H9 (cell line): ENCODE measurements around the gene S100B. TPM values are rescaled to one million over a fixed set of nuclear protein-coding genes. Genes with fewer than 3 reads are reported as not detected.

Experiments
- DNase-seq: peaks from one replicate; pipeline ENCODE4 v3.0.0-alpha.2; 2017
- H2AFZ ChIP-seq: one replicate; pipeline ENCODE4 v1.6.1; 2013; ENCODE audit warnings: mild to moderate bottlenecking, low read length, control low read depth, moderate library complexity
- H2AK5ac ChIP-seq: 2 replicates; pipeline ENCODE4 v1.6.1; 2013; ENCODE audit warnings: low read length, control low read depth, mixed read lengths; ENCODE audit not compliant: insufficient read length
- H2BK120ac ChIP-seq: one replicate; pipeline ENCODE4 v1.6.1; 2013; ENCODE audit warnings: low read depth, mild to moderate bottlenecking, low read length, control low read depth, inconsistent platforms; ENCODE audit not compliant: poor library complexity, severe bottlenecking
- H2BK12ac ChIP-seq: 2 replicates; pipeline ENCODE4 v1.6.1; 2013; ENCODE audit warnings: low read length, control low read depth, mixed read lengths, low read depth; ENCODE audit not compliant: insufficient read length
- H2BK15ac ChIP-seq: 2 replicates; pipeline ENCODE4 v1.6.1; 2013; ENCODE audit warnings: low read depth, low read length, control low read depth
- H2BK20ac ChIP-seq: one replicate; pipeline ENCODE4 v1.6.1; 2013; ENCODE audit warnings: low read depth, mild to moderate bottlenecking, low read length, control low read depth, inconsistent platforms; ENCODE audit not compliant: poor library complexity, severe bottlenecking
- H2BK5ac ChIP-seq: 2 replicates; pipeline ENCODE4 v1.6.1; 2013; ENCODE audit warnings: low read length, control low read depth, mixed read lengths; ENCODE audit not compliant: insufficient read length
- H3K14ac ChIP-seq: 2 replicates; pipeline ENCODE4 v1.6.1; 2013; ENCODE audit warnings: low read length, control low read depth; ENCODE audit not compliant: insufficient read depth
- H3K18ac ChIP-seq: 2 replicates; pipeline ENCODE4 v1.6.1; 2013; ENCODE audit warnings: low read depth, mild to moderate bottlenecking, mixed read lengths, low read length, control low read depth; ENCODE audit not compliant: insufficient read length
- H3K23ac ChIP-seq: 2 replicates; pipeline ENCODE4 v1.6.1; 2013; ENCODE audit warnings: low read length, control low read depth, mixed read lengths, low read depth; ENCODE audit not compliant: insufficient read length
- H3K23me2 ChIP-seq: 2 replicates; pipeline ENCODE4 v1.6.1; 2013; ENCODE audit warnings: low read depth, mild to moderate bottlenecking, mixed read lengths, low read length, control low read depth; ENCODE audit not compliant: insufficient read length, poor library complexity, severe bottlenecking
- H3K27ac ChIP-seq: 2 replicates; pipeline ENCODE4 v1.5.1; 2013; ENCODE audit warnings: low read length, control low read depth, mixed read lengths, low read depth; ENCODE audit not compliant: insufficient read length
- H3K27me3 ChIP-seq: 2 replicates; pipeline ENCODE4 v1.6.1; 2013; ENCODE audit warnings: low read length, control low read depth, inconsistent platforms; ENCODE audit not compliant: insufficient read depth
- H3K4ac ChIP-seq: 2 replicates; pipeline ENCODE4 v1.6.1; 2013; ENCODE audit warnings: low read depth, mild to moderate bottlenecking, control low read depth, inconsistent platforms, low read length, moderate library complexity
- H3K4me1 ChIP-seq: 2 replicates; pipeline ENCODE4 v1.6.1; 2013; ENCODE audit warnings: low read length, control low read depth, inconsistent platforms; ENCODE audit not compliant: insufficient read depth
- H3K4me2 ChIP-seq: 2 replicates; pipeline ENCODE4 v1.6.1; 2013; ENCODE audit warnings: low read length, control low read depth, mixed read lengths; ENCODE audit not compliant: insufficient read length, insufficient read depth
- H3K56ac ChIP-seq: 2 replicates; pipeline ENCODE4 v1.6.1; 2013; ENCODE audit warnings: low read depth, mild to moderate bottlenecking, mixed read lengths, low read length, control low read depth; ENCODE audit not compliant: insufficient read length
- H3K79me1 ChIP-seq: 2 replicates; pipeline ENCODE4 v1.6.1; 2013; ENCODE audit warnings: low read depth, mild to moderate bottlenecking, moderate library complexity, low read length, control low read depth, inconsistent platforms; ENCODE audit not compliant: insufficient read depth, poor library complexity, severe bottlenecking
- H3K79me2 ChIP-seq: 2 replicates; pipeline ENCODE4 v1.6.1; 2013; ENCODE audit warnings: low read length, control low read depth, inconsistent platforms; ENCODE audit not compliant: insufficient read depth
- H3K9ac ChIP-seq: 2 replicates; pipeline ENCODE4 v1.6.1; 2013; ENCODE audit warnings: low read length, control low read depth, mixed read lengths; ENCODE audit not compliant: insufficient read length; ENCODE audit errors: extremely low read depth
- H3K9me3 ChIP-seq: one replicate; pipeline ENCODE4 v1.6.1; 2013; ENCODE audit warnings: low read depth, low read length, inconsistent platforms; ENCODE audit not compliant: control insufficient read depth
- H3T11ph ChIP-seq: one replicate; pipeline ENCODE4 v1.6.1; 2013; ENCODE audit warnings: mild to moderate bottlenecking, low read length, control low read depth, inconsistent platforms
- H4K20me1 ChIP-seq: one replicate; pipeline ENCODE4 v1.6.1; 2013; ENCODE audit not compliant: control insufficient read depth, insufficient read length, insufficient read depth
- H4K5ac ChIP-seq: 2 replicates; pipeline ENCODE4 v1.6.1; 2013; ENCODE audit warnings: low read depth, mild to moderate bottlenecking, mixed read lengths, low read length, control low read depth; ENCODE audit not compliant: insufficient read length
- H4K8ac ChIP-seq: replicated peaks from 2 replicates; pipeline ENCODE4 v1.6.1; 2013; ENCODE audit warnings: low read length, control low read depth, mixed read lengths, low read depth; ENCODE audit not compliant: insufficient read length
- H4K91ac ChIP-seq: 2 replicates; pipeline ENCODE4 v1.6.1; 2013; ENCODE audit warnings: low read depth, mild to moderate bottlenecking, moderate library complexity, mixed read lengths, low read length, control low read depth; ENCODE audit not compliant: insufficient read length
- H3K27ac Mint-ChIP-seq, 3 experiments: 2 replicates in 2 of 3; 3 replicates in 1 of 3; pipeline ENCODE4 v1.8.0; 2020 to 2021; ENCODE audit warnings: mixed read lengths in 3 of 3, mild to moderate bottlenecking in 1 of 3, moderate library complexity in 1 of 3
- H3K27me3 Mint-ChIP-seq: 2 replicates; pipeline ENCODE4 v1.8.0; 2021; ENCODE audit warnings: low read depth, mild to moderate bottlenecking, moderate library complexity, mixed read lengths
- H3K36me3 Mint-ChIP-seq, 3 experiments: 2 replicates in 2 of 3; 3 replicates in 1 of 3; pipeline ENCODE4 v1.8.0; 2020 to 2021; ENCODE audit warnings: low read depth in 3 of 3, mixed read lengths in 3 of 3; ENCODE audit not compliant: insufficient read depth in 1 of 3
- H3K4me1 Mint-ChIP-seq, 2 experiments: 2 replicates each; pipeline ENCODE4 v1.8.0; 2020; ENCODE audit warnings: mixed read lengths in 2 of 2
- H3K4me3 Mint-ChIP-seq, 2 experiments: 2 replicates in 1 of 2; 3 replicates in 1 of 2; pipeline ENCODE4 v1.8.0; 2020 to 2021; ENCODE audit warnings: mild to moderate bottlenecking in 2 of 2, mixed read lengths in 2 of 2, moderate library complexity in 1 of 2
- H3K9me3 Mint-ChIP-seq, 2 experiments: 2 replicates in 1 of 2; 3 replicates in 1 of 2; pipeline ENCODE4 v1.8.0; 2020; ENCODE audit warnings: mild to moderate bottlenecking in 2 of 2, mixed read lengths in 2 of 2, moderate library complexity in 1 of 2
- WGBS: extraction: QIAGEN DNeasy Blood & Tissue Kit; methylation state at CpG from one replicate; pipeline ENCODE4 v1.1.7; 2013; ENCODE audit warnings: missing lambda C conversion rate, low lambda C conversion rate, mixed read lengths; ENCODE audit not compliant: insufficient read length; ENCODE audit errors: extremely low coverage; 5-methylcytosine and 5-hydroxymethylcytosine counted together
- total RNA-seq: library from RNA; stranded (reverse); gene quantifications from 2 replicates; pipeline ENCODE4 v1.2.1, GENCODE V29; 2021
- TF ChIP-seq, protein P1 (sequence below): fragments of 200-600 bp; sonication (generic); conservative IDR thresholded peaks from 3 replicates; pipeline ENCODE4 v1.8.0; 2021; ENCODE audit warnings: antibody characterized with exemption, mild to moderate bottlenecking

The S100B gene
- total RNA-seq, 1 experiment from 2014 or later: 0.26 TPM

- TF ChIP-seq, protein P1, sequence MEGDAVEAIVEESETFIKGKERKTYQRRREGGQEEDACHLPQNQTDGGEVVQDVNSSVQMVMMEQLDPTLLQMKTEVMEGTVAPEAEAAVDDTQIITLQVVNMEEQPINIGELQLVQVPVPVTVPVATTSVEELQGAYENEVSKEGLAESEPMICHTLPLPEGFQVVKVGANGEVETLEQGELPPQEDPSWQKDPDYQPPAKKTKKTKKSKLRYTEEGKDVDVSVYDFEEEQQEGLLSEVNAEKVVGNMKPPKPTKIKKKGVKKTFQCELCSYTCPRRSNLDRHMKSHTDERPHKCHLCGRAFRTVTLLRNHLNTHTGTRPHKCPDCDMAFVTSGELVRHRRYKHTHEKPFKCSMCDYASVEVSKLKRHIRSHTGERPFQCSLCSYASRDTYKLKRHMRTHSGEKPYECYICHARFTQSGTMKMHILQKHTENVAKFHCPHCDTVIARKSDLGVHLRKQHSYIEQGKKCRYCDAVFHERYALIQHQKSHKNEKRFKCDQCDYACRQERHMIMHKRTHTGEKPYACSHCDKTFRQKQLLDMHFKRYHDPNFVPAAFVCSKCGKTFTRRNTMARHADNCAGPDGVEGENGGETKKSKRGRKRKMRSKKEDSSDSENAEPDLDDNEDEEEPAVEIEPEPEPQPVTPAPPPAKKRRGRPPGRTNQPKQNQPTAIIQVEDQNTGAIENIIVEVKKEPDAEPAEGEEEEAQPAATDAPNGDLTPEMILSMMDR: no peak
- Histone ChIP-seq H3K14ac (no peak overlapping the region), H3K4me2 (no peak overlapping the region), H3K79me2 (no peaks in the 10 kb centered on the region), H4K20me1 (no peaks in the 10 kb centered on the region), H4K91ac (no peak overlapping the region), H3T11ph (no peak overlapping the region), H2AK5ac (no peak overlapping the region), H3K4ac (no peak overlapping the region), H2BK20ac (no peak overlapping the region), H2AFZ (no peak overlapping the region), H4K8ac (no peak overlapping the region), H3K56ac (no peak overlapping the region), H3K27ac (no peak overlapping the region), H3K18ac (no peak overlapping the region), H3K9me3 (peaks cover 15% of the 10 kb centered on the region), H3K79me1 (no peaks in the 10 kb centered on the region), H3K23me2 (no peaks in the 10 kb centered on the region), H3K9ac (no peak overlapping the region), H2BK15ac (no peak overlapping the region), H3K23ac (no peak overlapping the region), H2BK120ac (no peak overlapping the region), H2BK5ac (no peak overlapping the region), H2BK12ac (no peak overlapping the region), H3K4me1 (no peaks in the 10 kb centered on the region), H3K27me3 (no peaks in the 10 kb centered on the region), H4K5ac (no peak overlapping the region)
- no CpG with 5 or more reads among the region's 7 CpGs for WGBS
- Mint-ChIP-seq H3K4me1 (no peaks in the 10 kb centered on the region), H3K4me3 (no peak overlapping the region), H3K36me3 (peaks cover 21 to 39% (median 30%) of the 10 kb centered on the region in 3 experiments), H3K9me3 (peaks cover 76 to 87% of the 10 kb centered on the region in 2 experiments), H3K27me3 (peaks cover 34% of the 10 kb centered on the region), H3K27ac (no peak overlapping the region)
- DNase-seq: no peak
Observed at GRCh38 chr21:46585191-46585953, 19.5 kb downstream of the S100B start.
